Ascending aorta (tissue), 2 donors: Measurements from ENCODE around the gene RNF8. TPM values are rescaled to one million over a fixed set of nuclear protein-coding genes. Genes with fewer than 3 reads are reported as not detected.
A peak's percentile ranks its signal among the peaks of the same experiment; 100 is the strongest.

Experiments used
- DNase-seq, 2 donors: peaks; one replicate each; pipeline ENCODE4 v3.0.0-alpha.2; 2019; ENCODE audit warnings: low spot score in 2 of 2
- H3K27ac ChIP-seq, 2 donors: fragments of 200-600 bp; sonication (generic); one replicate each; pipeline ENCODE4 v1.5.1; 2016 to 2017; ENCODE audit warnings: mild to moderate bottlenecking in 1 of 2
- H3K27me3 ChIP-seq: fragments of 200-600 bp; sonication (generic); one replicate; pipeline ENCODE4 v1.5.1; 2017
- H3K36me3 ChIP-seq, 2 donors: fragments of 200-600 bp; sonication (generic); one replicate each; pipeline ENCODE4 v1.5.1; 2016
- H3K4me1 ChIP-seq, 2 donors: fragments of 200-600 bp; sonication (generic); one replicate each; pipeline ENCODE4 v1.5.1; 2016 to 2017; ENCODE audit warnings: mild to moderate bottlenecking in 1 of 2
- H3K4me3 ChIP-seq, 2 donors: fragments of 200-600 bp; sonication (generic); one replicate each; pipeline ENCODE4 v1.5.1; 2016 to 2017; ENCODE audit warnings: mild to moderate bottlenecking in 1 of 2
- H3K9me3 ChIP-seq, 2 donors: fragments of 200-600 bp; sonication (generic); one replicate each; pipeline ENCODE4 v1.5.1; 2016
- CTCF ChIP-seq, 3 experiments: fragments of 200-600 bp in 2 of 3; fragments of 450-650 bp in 1 of 3; sonication (generic) in 2 of 3; IDR thresholded peaks; one replicate each; pipeline ENCODE4 v1.5.1; 2016 to 2019; ENCODE audit warnings: antibody characterized with exemption in 3 of 3, mild to moderate bottlenecking in 1 of 3, moderate library complexity in 1 of 3
- intact Hi-C: fragments of 100-400 bp; cut with DNase I; formaldehyde crosslinking; loops from one replicate; pipeline ENCODE4 v1.15.1; 2023
- total RNA-seq: library from RNA; depleted of rRNA; stranded (reverse); fragments of >200 nt; gene quantifications from one replicate; pipeline ENCODE4 v1.1.0, GENCODE V29; 2016

Gene RNF8
- total RNA-seq, 1 donor from 2014 or later, result 7.3 TPM

GRCh38 chr6:37429352-37429750, 75.6 kb downstream of the RNF8 start:
- DNase-seq, result no peak
- no peak for TF ChIP-seq CTCF (IDR thresholded peaks at IDR 0.05)
- Histone ChIP-seq H3K27me3 (no peaks in the 10 kb centered on the region), H3K9me3 (no peaks in the 10 kb centered on the region), H3K27ac (no peak overlapping the region), H3K4me3 (no peak overlapping the region), H3K36me3 (no peaks in the 10 kb centered on the region), H3K4me1 (peaks cover 4 to 8% of the 10 kb centered on the region in 2 donors)
- intact Hi-C loops, result no loop called here

DNA sequence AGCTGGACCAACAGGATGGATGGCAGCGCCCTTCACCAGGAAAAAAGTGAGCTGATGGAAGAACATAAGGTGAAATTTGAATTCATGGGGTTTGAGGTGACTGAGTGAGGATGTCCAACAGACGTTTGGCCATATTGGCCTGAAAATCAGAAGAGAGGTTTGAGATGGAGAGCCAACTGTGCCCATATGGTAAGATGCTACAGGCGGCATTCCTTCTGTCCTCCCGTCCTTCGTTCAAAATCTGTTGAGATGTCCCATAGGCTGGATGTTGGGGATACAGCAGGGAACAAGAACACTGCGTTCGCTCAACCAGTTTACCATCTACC, 78.8 kb downstream of the RNF8 start:
- peak overlapping the region; percentile 94 to 95 for H3K27ac ChIP-seq
- intact Hi-C loops, result loop anchor here (5.0 to 10.0 kb wide), 3 partner anchors 65 to 108 kb away; no protein-coding TSS in a partner anchor

DNA sequence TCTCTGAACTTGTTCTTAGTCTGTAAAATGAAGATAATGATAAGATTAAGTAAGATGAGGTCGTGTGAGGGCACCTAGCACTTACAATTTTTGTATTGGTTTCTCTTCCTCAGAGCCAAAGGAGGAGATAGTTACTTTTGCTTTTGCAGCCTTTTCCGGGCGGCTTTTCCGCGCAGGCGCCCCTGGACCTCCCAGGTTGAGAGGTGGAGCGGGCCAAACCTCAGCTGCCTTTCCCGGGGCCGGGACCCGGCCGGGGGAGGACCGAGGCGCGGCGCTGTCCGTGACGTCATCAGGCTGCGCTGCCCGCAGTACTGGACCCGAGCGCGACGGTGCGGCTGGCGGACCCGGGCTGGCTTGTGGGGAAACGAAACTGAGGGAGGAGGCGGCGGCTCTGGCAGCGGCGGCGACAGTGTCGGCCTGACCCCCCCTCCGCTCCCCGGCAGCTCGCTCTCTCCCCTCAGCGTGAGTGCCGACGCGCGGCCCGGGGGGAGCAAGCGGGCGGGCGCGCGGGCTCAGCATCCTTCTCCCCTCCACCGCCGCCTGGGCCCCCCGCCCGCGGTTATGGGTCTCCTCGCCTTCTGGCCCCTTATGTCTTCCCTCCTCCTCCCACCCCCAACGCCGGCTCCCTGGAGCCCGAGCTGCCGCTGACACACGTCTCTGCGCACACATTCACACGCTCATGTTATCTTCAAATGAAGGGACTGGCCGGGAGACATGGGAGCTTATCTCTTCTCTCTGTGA, 79.3 kb downstream of the RNF8 start, which contains the start of gene CMTR1:
CMTR1 (plus strand) TSS at position 306 of the 741 bp plus-strand sequence. CDS start 2,409 bp downstream, outside the sequence.
- Histone ChIP-seq H3K4me1 (peaks cover 4 to 8% of the 10 kb centered on the region in 2 donors), H3K9me3 (no peaks in the 10 kb centered on the region), H3K27ac (peak within 1 kb of the TSS; percentile 94 to 95), H3K36me3 (peaks cover 9 to 25% of the 10 kb centered on the region in 2 donors), H3K4me3 (peak within 1 kb of the TSS; percentile 87 to 94), H3K27me3 (no peaks in the 10 kb centered on the region)
- intact Hi-C loops, result loop anchor here (5.0 to 10.0 kb wide), 3 partner anchors 66 to 108 kb away; no protein-coding TSS in a partner anchor
- DNase-seq, result peak; percentile 81 to 96
- no peak for TF ChIP-seq CTCF (IDR thresholded peaks at IDR 0.05)

More for the DNA sequence above, 78.8 kb downstream of the RNF8 start:
- no peak for TF ChIP-seq CTCF (IDR thresholded peaks at IDR 0.05)
- no peaks in the 10 kb centered on the region for H3K27me3 ChIP-seq
- peak overlapping the region; percentile 87 to 94 for H3K4me3 ChIP-seq
- H3K4me1 ChIP-seq, result peaks cover 4 to 8% of the 10 kb centered on the region in 2 donors
- no peak for DNase-seq
- peaks cover 3 to 20% of the 10 kb centered on the region in 2 donors for H3K36me3 ChIP-seq
- no peaks in the 10 kb centered on the region for H3K9me3 ChIP-seq

- Histone ChIP-seq H3K9me3 (no peaks in the 10 kb centered on the region), H3K27me3 (no peaks in the 10 kb centered on the region), H3K36me3 (peaks cover 15 to 30% of the 10 kb centered on the region in 2 donors), H3K4me1 (peaks cover 4 to 8% of the 10 kb centered on the region in 2 donors), H3K27ac (peak overlapping the region; percentile 94 to 95), H3K4me3 (peak overlapping the region; percentile 87 to 94)
- intact Hi-C loops, result loop anchor here (5.0 to 10.0 kb wide), 3 partner anchors 66 to 109 kb away; no protein-coding TSS in a partner anchor
- TF ChIP-seq CTCF (IDR thresholded peaks at IDR 0.05), result no peak
- no peak for DNase-seq
These were observed 80.0 kb downstream of the RNF8 start for GRCh38 chr6:37433657-37434271.

DNA sequence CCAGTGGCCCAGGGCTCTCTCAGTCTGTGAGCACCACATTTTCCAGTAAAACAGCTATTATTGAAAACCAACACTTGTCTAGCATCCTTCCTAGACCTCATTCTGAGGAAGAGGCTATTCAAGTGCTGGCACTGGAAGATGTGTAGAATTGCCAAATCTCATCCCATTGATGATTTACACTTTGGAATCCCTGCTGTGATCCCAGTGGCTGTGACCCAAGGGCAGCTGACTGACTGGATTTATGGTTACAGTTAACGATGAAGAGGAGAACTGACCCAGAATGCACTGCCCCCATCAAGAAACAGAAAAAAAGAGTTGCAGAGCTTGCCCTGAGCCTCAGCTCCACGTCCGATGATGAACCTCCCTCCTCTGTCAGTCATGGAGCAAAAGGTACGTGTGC, 81.6 kb downstream of the RNF8 start:
- DNase-seq, result no peak
- H3K27ac ChIP-seq, result no peak overlapping the region
- no peaks in the 10 kb centered on the region for H3K27me3 ChIP-seq
- intact Hi-C loops, result loop anchor here (10.0 kb wide), 1 partner anchor 111 kb away; no protein-coding TSS in a partner anchor
- H3K4me1 ChIP-seq, result peaks cover 4 to 8% of the 10 kb centered on the region in 2 donors
- H3K4me3 ChIP-seq, result no peak overlapping the region
- no peak for TF ChIP-seq CTCF (IDR thresholded peaks at IDR 0.05)
- H3K36me3 ChIP-seq, result peaks cover 15 to 35% of the 10 kb centered on the region in 2 donors
- no peaks in the 10 kb centered on the region for H3K9me3 ChIP-seq
